SU-DHL-6 (cell line): ENCODE results near the gene C20orf204.

Experiments
- H2AFZ ChIP-seq: fragments of 200-600 bp; sonication (generic); 2 replicates; pipeline ENCODE4 v1.6.1; 2014; ENCODE audit warnings: low read depth, mild to moderate bottlenecking, moderate library complexity, mixed read lengths, antibody characterized with exemption, low read length; ENCODE audit not compliant: severe bottlenecking
- H3F3A ChIP-seq: fragments of 200-600 bp; shearing (Covaris generic); 2 replicates; pipeline ENCODE4 v1.6.0; 2016; ENCODE audit warnings: antibody characterized with exemption, mild to moderate bottlenecking; ENCODE audit not compliant: insufficient read depth
- H3K27ac ChIP-seq: fragments of 200-600 bp; sonication (generic); 2 replicates; pipeline ENCODE4 v1.5.1; 2016; ENCODE audit warnings: low read depth, mild to moderate bottlenecking, low read length, moderate library complexity, mixed read lengths
- H3K27me3 ChIP-seq: fragments of 200-600 bp; sonication (generic), shearing (Covaris generic); 2 replicates; pipeline ENCODE4 v1.6.0; 2014; ENCODE audit warnings: mild to moderate bottlenecking, low read length
- H3K36me3 ChIP-seq: fragments of 200-600 bp; sonication (generic); 2 replicates; pipeline ENCODE4 v1.6.1; 2014; ENCODE audit warnings: mild to moderate bottlenecking, low read length, mixed read lengths
- H3K4me2 ChIP-seq: fragments of 300-600, 200-600 bp; shearing (Covaris generic), sonication (generic); 2 replicates; pipeline ENCODE4 v1.6.0; 2014; ENCODE audit warnings: low read length, low read depth, mild to moderate bottlenecking; ENCODE audit not compliant: poor library complexity, severe bottlenecking
- H3K4me3 ChIP-seq: fragments of 200-600 bp; sonication (generic); 2 replicates; pipeline ENCODE4 v1.5.1; 2014; ENCODE audit warnings: antibody characterized with exemption, low read length, mild to moderate bottlenecking, mixed read lengths; ENCODE audit not compliant: insufficient read depth, poor library complexity, severe bottlenecking
- H3K79me2 ChIP-seq: fragments of 200-600 bp; sonication (generic); 2 replicates; pipeline ENCODE4 v1.6.1; 2014; ENCODE audit warnings: mild to moderate bottlenecking, low read length, moderate library complexity; ENCODE audit not compliant: insufficient read depth
- H3K9ac ChIP-seq: fragments of 200-600 bp; sonication (generic); 2 replicates; pipeline ENCODE4 v1.7.0; 2014; ENCODE audit warnings: mild to moderate bottlenecking, low read length
- H3K9me2 ChIP-seq: fragments of 200-600 bp; sonication (generic); replicated peaks from 2 replicates; pipeline ENCODE4 v1.6.1; 2014; ENCODE audit warnings: low read length; ENCODE audit not compliant: insufficient read depth
- H3K9me3 ChIP-seq: fragments of 200-600 bp; sonication (generic); 2 replicates; pipeline ENCODE4 v1.6.1; 2014; ENCODE audit warnings: low read length, mixed read lengths; ENCODE audit not compliant: insufficient read depth
- H4K20me1 ChIP-seq: fragments of 200-600 bp; sonication (generic); 2 replicates; pipeline ENCODE4 v1.6.1; 2014; ENCODE audit warnings: low read depth, mild to moderate bottlenecking, antibody characterized with exemption, low read length, moderate library complexity, mixed read lengths
- CTCF ChIP-seq: fragments of 200-600 bp; sonication (generic); IDR thresholded peaks from one replicate; pipeline ENCODE4 v1.5.1; 2017; ENCODE audit warnings: antibody characterized with exemption, mild to moderate bottlenecking, low read length, moderate library complexity; ENCODE audit not compliant: insufficient read depth, poor library complexity, severe bottlenecking
- EZH2phosphoT487 ChIP-seq: fragments of 200-600 bp; sonication (generic), shearing (Covaris generic); conservative IDR thresholded peaks from 2 replicates; pipeline ENCODE4 v1.6.1; 2018; ENCODE audit warnings: mild to moderate bottlenecking, antibody characterized with exemption, low read length, moderate library complexity, mixed read lengths

C20orf204 gene

GRCh38 chr20:64024141-64024990 is 11.6 kb upstream of the C20orf204 start:
- no peaks in the 10 kb centered on the region for H3K9me3 ChIP-seq
- H3K4me3 ChIP-seq, result no peak overlapping the region
- no peaks in the 10 kb centered on the region for H3K27me3 ChIP-seq
- no peak overlapping the region for H3K4me2 ChIP-seq
- no peak overlapping the region for H2AFZ ChIP-seq
- H3K9ac ChIP-seq, result no peak overlapping the region
- H4K20me1 ChIP-seq, result no peaks in the 10 kb centered on the region
- no peaks in the 10 kb centered on the region for H3F3A ChIP-seq
- H3K79me2 ChIP-seq, result no peaks in the 10 kb centered on the region
- H3K27ac ChIP-seq, result no peak overlapping the region
- no peaks in the 10 kb centered on the region for H3K36me3 ChIP-seq
- TF ChIP-seq EZH2phosphoT487, result no peak
- no peak for TF ChIP-seq CTCF
- no peaks in the 10 kb centered on the region for H3K9me2 ChIP-seq

GRCh38 chr20:64025101-64025825 is 10.7 kb upstream of the C20orf204 start:
- Histone ChIP-seq H3K4me3 (no peak overlapping the region), H2AFZ (no peak overlapping the region), H3K36me3 (no peaks in the 10 kb centered on the region), H3K9ac (no peak overlapping the region), H3K79me2 (no peaks in the 10 kb centered on the region), H3K27ac (no peak overlapping the region), H3K9me3 (no peaks in the 10 kb centered on the region), H4K20me1 (no peaks in the 10 kb centered on the region), H3K4me2 (no peak overlapping the region), H3F3A (no peaks in the 10 kb centered on the region), H3K9me2 (no peaks in the 10 kb centered on the region), H3K27me3 (no peaks in the 10 kb centered on the region)
- TF ChIP-seq EZH2phosphoT487 (no peak), CTCF (no peak)

GRCh38 chr20:64025826-64026412 is 10.1 kb upstream of the C20orf204 start:
- Histone ChIP-seq H4K20me1 (no peaks in the 10 kb centered on the region), H3F3A (no peaks in the 10 kb centered on the region), H3K9me3 (no peaks in the 10 kb centered on the region), H3K9ac (no peak overlapping the region), H3K27ac (no peak overlapping the region), H3K27me3 (no peaks in the 10 kb centered on the region), H2AFZ (no peak overlapping the region), H3K79me2 (no peaks in the 10 kb centered on the region), H3K4me2 (no peak overlapping the region), H3K9me2 (no peaks in the 10 kb centered on the region), H3K36me3 (no peaks in the 10 kb centered on the region), H3K4me3 (no peak overlapping the region)
- TF ChIP-seq EZH2phosphoT487 (no peak), CTCF (no peak)
